Cortex of kidney (tissue), 1 donor: ENCODE measurements around the gene HTR3C.

ENCODE experiments used
- DNase-seq: peaks from one replicate; lab custom pipeline; 2025; lab: John Stamatoyannopoulos, UW

Gene HTR3C

DNA sequence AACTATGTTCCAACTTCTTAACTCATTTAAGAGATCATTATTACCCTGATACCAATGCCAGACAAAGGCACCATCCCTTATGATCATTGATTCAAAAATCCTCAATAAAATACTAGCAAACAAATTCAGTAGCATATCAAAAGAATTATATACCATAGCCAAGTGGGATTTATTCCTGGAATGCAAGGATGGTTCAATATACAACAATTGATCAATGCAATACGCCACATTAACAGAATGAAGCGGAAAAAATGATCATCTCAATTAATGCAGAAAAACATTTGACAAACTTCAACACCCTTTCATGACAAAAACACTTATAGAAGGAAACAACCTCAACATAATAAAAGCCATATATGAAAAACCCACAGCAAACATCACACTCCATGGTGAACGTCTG, 39.4 kb downstream of the HTR3C start:
- no peak for DNase-seq

DNA sequence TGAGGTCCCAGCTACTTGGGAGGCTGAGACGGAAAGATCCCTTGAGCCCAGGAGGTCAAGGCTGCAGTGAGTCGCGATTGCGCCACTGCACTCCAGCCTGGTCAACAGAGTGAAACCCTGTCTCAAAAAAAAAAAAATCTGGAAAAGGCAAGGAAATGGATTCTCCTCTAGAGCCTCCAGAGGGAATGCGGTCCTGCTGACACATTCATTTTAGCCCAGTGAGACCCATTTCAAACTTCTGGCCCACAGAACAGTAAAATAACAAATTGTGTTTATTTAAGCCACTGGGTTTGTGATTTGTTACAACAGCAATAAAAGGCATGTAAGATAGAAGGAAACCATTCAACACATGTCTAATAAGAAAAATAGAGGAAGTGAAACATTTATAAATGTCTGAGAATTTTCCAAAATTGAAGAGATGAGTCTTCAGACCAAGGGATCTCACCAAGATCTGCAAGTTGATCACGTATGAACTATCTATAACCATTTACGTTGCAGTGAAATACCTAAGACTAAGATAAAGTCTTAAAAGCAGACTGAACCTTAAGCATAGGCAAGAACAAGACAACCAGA, 44.0 kb downstream of the HTR3C start, which contains the start of gene HTR3E:
Gene HTR3E, plus strand, starts transcription at position 254 of the 573 bp plus-strand sequence. CDS start 466 bp downstream, outside the sequence.
- DNase-seq = no peak

DNA sequence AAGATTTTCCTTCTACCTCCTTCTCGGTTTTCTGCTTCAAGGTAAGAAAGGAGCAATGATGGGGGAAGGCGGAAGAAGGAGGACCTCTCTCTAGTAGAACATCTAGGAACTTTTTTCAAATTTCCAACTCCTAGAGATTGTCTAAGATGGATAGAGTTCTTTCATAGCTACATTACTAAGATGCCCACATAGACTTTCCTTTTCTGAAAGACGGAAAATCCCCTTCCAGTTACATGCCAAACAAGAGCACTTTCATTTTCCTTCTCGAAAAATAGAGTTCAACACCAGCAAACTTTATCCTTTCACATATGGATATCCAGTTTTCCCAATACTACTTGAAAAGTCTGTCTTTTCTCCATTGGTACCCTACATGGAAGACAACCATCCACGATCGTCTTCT, 44.7 kb downstream of the HTR3C start:
- no peak for DNase-seq

DNA sequence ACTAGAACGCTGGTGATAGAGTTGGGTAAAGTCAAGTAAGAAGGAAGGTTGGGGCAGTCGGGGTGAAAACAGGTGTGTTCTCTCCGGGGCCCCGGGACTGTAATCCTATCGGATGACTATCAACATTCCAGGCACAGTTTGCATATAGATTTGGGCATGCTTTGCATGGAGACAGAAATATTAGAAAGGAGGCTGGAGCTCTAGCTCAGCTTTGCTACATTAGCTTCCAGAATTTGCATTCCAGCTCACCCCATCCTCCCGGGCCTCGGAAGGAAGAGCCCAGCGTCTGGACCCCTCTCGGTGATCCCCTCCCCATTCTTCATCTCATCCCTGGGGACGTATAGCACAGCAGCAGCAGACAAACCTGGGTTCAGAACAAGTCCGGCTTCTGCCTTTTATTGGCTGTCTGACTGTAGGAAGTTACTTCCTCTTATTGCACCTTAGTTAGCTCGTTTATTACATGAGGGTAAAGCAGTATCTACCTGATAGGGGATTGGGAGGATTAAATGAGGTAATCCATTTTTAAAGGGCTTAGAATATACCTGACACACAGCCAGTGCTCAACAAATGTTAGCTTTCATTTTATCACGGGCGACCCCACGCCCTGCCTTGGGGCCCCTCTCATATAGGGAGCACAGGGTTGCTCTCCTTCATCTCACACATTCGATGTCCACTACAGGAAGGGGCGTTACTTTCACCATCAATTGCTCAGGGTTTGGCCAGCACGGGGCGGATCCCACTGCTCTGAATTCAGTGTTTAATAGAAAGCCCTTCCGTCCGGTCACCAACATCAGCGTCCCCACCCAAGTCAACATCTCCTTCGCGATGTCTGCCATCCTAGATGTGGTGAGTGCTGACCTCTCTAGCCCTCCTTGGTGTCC, 47.2 kb downstream of the HTR3C start:
- DNase-seq = no peak
